ENCODE measurements around the gene VASH1.

Gene VASH1

DNA sequence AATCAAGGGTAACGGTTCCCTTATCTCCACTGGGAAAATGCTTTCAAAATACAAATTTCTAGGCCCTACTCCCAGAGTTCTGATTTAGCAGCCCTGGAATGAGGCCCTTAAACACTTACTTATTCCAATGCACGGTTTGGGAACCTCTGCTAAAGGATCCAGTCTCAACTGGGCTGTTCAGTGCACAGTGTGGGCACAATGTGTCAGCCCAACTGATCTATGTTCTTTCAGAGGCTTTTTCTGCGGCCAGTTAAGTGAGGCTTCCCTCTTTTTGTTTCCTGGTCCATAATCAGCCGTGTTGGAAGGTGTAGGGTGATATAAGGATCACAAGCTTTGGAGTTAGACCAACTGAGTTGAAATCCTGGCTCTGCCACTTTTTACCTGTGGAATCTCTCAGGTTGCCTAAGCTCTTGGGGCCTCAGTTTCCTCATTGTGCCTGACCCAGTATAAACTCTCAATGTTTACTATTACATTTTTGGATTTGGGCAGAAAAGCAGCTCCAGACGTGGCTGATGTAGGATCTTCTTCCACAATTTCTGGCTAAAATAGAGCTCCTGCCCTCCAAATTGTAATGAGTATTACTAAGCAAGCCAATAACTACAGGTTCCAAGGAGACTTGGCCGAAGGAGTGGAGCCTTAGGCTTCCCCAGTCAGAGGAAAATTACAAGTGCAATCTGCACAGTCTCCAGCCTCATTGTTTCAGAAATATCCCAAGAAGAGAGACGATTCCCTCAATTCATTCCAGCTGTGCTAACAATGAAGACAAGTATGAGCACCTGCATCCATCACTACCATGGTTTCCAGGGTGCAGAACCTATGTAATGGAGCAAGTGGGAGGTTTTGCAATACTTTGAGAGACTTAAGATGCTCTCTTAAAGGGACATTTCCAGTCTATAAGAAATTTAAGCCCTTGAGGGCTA, 53.7 kb downstream of the VASH1 start:
- TF ChIP-seq, protein P1, sequence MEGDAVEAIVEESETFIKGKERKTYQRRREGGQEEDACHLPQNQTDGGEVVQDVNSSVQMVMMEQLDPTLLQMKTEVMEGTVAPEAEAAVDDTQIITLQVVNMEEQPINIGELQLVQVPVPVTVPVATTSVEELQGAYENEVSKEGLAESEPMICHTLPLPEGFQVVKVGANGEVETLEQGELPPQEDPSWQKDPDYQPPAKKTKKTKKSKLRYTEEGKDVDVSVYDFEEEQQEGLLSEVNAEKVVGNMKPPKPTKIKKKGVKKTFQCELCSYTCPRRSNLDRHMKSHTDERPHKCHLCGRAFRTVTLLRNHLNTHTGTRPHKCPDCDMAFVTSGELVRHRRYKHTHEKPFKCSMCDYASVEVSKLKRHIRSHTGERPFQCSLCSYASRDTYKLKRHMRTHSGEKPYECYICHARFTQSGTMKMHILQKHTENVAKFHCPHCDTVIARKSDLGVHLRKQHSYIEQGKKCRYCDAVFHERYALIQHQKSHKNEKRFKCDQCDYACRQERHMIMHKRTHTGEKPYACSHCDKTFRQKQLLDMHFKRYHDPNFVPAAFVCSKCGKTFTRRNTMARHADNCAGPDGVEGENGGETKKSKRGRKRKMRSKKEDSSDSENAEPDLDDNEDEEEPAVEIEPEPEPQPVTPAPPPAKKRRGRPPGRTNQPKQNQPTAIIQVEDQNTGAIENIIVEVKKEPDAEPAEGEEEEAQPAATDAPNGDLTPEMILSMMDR (IDR thresholded peaks at IDR 0.05; ENCODE audit: extremely low read depth, missing control alignments), result no peak
- DNase-seq (ENCODE audit: low spot score), result no peak

DNA sequence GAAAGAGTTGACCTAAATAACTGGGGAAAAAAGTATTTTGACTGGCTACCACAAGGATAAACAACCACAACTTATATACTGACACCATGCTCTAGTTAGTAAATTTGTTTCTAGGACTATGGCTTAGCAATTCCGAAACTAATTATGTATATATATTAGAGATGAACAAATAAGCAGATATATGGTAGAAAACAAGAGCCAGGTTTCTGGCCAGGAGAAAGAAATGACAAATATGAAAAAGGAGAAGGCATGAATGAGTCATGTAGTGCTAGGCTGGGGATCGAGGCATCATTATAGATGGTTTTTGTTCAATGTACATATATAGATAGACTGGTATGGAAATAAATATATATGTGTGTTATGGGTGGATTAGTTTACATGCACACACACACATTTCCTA, 59.4 kb downstream of the VASH1 start:
- TF ChIP-seq, protein P1 (IDR thresholded peaks at IDR 0.05; ENCODE audit: extremely low read depth, missing control alignments), result no peak
- DNase-seq (ENCODE audit: low spot score), result no peak

DNA sequence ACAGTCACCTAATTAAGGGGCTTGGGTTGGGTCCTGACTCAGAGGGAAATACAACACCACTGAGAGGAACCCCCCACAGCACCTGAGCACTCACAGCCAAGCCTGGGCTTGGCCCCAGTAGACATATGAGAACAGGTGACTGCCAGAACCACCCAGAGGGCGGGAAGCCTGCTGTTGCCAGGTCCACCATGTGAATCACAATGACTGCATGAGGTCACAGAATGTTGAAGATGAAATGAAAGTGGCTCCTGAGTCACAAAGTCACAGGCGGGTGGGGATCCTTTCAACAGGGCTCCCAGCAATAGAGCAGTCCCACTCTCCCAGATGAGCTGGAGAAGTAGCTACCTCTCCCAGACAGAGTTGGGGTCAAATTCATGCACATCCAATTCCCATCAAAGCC, 64.9 kb downstream of the VASH1 start, which contains the start of gene LRRC74A:
Gene LRRC74A (plus strand): TSS at position 287 of the 400 bp plus-strand sequence. CDS start 290 bp downstream, outside the sequence.
- no peak for DNase-seq (ENCODE audit: low spot score)
- TF ChIP-seq, protein P1 (IDR thresholded peaks at IDR 0.05; ENCODE audit: extremely low read depth, missing control alignments), result no peak

DNA sequence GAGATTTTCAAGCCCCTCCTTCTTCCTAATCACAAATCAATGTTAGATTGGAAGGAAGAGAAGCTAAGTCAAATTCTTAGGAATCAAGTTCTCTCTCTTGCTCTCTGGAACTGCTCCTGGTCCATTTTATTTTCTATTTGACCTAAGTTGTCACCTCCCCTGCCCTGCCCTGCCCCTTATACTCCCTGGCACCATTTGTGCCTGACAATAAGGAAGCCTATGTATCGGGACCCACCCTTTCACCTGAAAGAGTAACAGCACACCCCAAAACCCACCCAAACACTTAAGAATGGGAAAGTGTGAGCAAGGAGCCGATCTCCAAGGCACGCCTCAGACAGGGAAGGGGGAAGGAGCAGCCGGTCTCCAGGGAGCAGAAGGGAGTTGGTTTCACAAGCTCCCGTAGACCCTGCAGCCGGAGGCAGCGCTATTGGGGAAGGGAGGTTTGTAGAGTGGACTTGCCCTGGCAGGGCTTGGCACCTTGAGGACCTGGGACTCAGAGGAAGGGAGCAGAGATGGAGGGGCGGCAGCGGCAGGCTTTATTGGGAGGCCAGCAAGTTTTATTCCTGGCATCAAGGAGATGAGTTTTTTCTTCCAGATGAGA, 66.5 kb downstream of the VASH1 start:
- DNase-seq (ENCODE audit: low spot score), result no peak
- TF ChIP-seq, protein P1 (IDR thresholded peaks at IDR 0.05; ENCODE audit: extremely low read depth, missing control alignments), result no peak

DNA sequence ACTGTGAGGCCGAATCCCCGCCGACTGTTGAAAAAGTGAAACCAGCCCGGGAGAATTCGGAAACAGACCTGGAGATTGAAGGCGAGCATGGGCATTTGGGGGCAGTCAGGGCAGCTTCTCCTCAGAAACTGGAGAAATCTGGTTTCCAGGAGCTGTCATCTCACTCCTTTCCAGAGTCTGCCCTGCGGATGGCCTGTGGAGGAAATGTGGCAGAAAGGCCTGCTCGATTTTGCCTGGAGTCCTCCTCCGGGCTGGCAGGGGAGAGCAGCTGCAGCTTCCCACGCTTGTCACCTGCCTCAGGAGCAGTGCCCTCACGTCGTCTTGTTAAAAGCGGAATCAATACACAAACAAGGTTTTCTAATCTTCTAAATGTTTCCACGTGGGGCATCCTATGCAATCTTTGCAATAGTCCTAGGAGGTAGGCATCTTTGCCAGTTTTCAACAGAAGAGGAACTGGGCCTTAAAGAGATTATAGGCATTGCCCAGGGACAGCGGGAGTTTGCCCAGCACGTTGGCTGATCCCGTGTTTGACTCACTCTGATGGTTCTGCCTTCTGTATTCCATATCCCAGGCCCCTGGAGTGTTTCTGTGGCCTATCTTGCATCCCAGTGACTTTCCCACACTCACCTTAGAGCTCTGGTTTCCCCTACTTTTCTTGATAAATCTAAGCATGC, 67.2 kb downstream of the VASH1 start:
- DNase-seq (ENCODE audit: low spot score), result no peak
- TF ChIP-seq, protein P1 (IDR thresholded peaks at IDR 0.05; ENCODE audit: extremely low read depth, missing control alignments), result no peak

DNA sequence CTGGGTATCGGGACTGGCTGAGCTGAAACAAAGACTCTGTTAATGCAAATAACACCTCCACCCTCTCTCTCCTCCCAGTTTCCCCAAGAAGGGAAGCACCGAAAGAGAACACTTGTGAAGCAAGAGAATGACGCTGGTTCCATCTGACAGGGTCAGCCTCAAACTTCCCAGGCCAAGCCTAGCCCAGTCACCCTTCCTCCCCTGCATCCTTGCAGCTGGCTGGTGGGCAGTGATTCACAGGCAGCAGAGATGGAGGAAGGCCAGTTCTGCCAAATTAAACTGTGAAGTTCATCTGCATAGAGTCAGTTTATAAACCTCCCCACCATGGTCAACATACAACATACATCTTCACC, 67.7 kb downstream of the VASH1 start:
- TF ChIP-seq, protein P1 (IDR thresholded peaks at IDR 0.05; ENCODE audit: extremely low read depth, missing control alignments), result no peak
- DNase-seq (ENCODE audit: low spot score), result no peak
